Neutrophil (primary cell): ENCODE data around the gene ZBTB42.

Experiments used
- H3K27ac ChIP-seq: fragments of 200-600 bp; sonication (generic); 2 replicates; pipeline ENCODE4 v1.5.1; 2016; ENCODE audit warnings: mild to moderate bottlenecking, moderate library complexity
- H3K27me3 ChIP-seq: fragments of 200-600 bp; sonication (generic); 2 replicates; pipeline ENCODE4 v1.6.0; 2016; ENCODE audit warnings: mild to moderate bottlenecking
- H3K36me3 ChIP-seq: fragments of 200-600 bp; sonication (generic); 2 replicates; pipeline ENCODE4 v1.5.1; 2017
- H3K4me1 ChIP-seq, 2 experiments: fragments of 200-600 bp in 1 of 2; sonication (generic) in 1 of 2; 1 replicate in 1 of 2; 2 replicates in 1 of 2; pipeline versions ENCODE4 v1.5.1 to v1.6.1; 2013 to 2016; ENCODE audit warnings: low read depth in 1 of 2, low read length in 1 of 2, mild to moderate bottlenecking in 1 of 2, moderate library complexity in 1 of 2; ENCODE audit not compliant: control insufficient read depth in 1 of 2, insufficient read depth in 1 of 2
- H3K4me3 ChIP-seq, 2 experiments: fragments of 200-600 bp in 1 of 2; sonication (generic) in 1 of 2; 1 replicate in 1 of 2; 2 replicates in 1 of 2; pipeline ENCODE4 v1.5.1; 2013 to 2016; ENCODE audit warnings: low read depth in 1 of 2, low read length in 1 of 2, mild to moderate bottlenecking in 1 of 2, moderate library complexity in 1 of 2
- H3K9me3 ChIP-seq: fragments of 200-600 bp; sonication (generic); 2 replicates; pipeline ENCODE4 v1.5.1; 2016
- TF ChIP-seq, protein P1 (sequence below): fragments of 200-600 bp; sonication (generic); IDR thresholded peaks from 2 replicates; pipeline ENCODE4 v1.5.1; 2016; ENCODE audit warnings: antibody characterized with exemption

Gene ZBTB42

DNA sequence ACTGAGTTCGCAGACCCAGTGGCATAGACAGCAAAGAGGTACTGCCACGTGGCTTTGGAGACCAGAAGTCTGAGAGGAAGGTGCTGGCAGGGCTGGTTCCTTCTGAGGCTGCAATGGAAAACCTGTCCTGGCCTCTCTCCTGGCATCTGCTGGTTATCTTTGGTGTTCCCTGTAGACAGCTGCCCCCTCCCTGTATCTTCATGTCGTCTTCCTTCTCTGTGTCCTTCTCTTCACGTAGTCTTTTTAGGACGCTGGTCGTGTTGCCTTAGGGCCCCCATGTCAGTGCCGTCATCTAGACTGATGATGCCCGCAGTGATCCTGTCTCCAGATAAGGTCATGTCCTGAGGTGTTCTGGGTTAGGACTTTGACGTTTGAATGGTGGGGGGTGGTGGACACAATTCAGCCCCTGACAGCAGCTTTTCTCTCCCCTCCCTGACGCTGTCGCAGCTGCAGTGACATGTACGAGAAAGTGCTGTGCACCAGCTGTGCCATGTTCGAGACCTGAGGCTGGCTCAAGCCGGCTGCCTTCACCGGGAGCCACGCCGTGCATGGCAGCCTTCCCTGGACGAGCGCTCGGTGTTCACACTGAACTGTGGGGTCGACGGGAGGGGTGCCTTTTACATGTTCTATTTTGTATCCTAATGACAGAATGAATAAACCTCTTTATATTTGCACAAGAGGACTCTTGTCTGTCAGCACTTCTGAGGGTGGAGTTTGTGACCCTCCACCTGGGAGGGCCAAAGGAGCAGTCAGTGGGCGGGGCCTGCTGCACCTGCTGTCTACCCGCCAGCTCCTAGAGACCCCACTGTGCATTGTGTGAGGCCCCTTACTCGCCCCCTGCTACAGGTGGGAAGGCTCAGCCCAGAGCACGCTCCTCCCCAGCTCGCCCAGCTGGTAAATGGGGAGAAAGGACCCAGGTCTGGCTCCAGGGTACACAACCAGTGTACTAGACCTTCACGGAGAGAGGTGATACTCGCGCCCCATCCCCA, 41.6 kb upstream of the ZBTB42 start:
- H3K9me3 ChIP-seq, result no peaks in the 10 kb centered on the region
- TF ChIP-seq, protein P1, sequence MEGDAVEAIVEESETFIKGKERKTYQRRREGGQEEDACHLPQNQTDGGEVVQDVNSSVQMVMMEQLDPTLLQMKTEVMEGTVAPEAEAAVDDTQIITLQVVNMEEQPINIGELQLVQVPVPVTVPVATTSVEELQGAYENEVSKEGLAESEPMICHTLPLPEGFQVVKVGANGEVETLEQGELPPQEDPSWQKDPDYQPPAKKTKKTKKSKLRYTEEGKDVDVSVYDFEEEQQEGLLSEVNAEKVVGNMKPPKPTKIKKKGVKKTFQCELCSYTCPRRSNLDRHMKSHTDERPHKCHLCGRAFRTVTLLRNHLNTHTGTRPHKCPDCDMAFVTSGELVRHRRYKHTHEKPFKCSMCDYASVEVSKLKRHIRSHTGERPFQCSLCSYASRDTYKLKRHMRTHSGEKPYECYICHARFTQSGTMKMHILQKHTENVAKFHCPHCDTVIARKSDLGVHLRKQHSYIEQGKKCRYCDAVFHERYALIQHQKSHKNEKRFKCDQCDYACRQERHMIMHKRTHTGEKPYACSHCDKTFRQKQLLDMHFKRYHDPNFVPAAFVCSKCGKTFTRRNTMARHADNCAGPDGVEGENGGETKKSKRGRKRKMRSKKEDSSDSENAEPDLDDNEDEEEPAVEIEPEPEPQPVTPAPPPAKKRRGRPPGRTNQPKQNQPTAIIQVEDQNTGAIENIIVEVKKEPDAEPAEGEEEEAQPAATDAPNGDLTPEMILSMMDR, result no peak
- H3K27me3 ChIP-seq, result no peaks in the 10 kb centered on the region
- peaks cover 48% of the 10 kb centered on the region for H3K36me3 ChIP-seq
- H3K4me3 ChIP-seq, result no peak overlapping the region
- H3K4me1 ChIP-seq, result peaks cover under 1 to 5% of the 10 kb centered on the region in 2 experiments
- H3K27ac ChIP-seq, result no peak overlapping the region

DNA sequence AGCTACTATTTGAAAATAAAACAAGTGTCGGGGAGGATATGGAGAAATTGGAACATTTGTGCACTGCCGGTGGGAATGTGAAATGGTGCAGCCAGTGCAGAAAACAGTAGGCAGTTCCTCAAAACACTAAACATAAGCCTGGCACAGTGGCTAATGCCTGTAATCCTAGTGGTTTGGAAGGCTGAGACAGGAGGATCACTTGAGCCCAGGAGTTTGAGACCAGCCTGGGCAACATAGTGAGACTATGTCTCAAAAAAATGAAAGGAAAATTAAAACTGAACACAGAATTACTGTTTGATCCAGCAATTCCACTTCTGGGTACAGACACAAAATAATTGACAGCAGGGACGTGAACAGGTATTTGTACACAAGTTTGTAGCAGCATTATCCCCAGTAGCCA, 35.4 kb upstream of the ZBTB42 start:
- H3K4me3 ChIP-seq, result no peak overlapping the region
- H3K27ac ChIP-seq, result no peak overlapping the region
- H3K27me3 ChIP-seq, result no peaks in the 10 kb centered on the region
- no peaks in the 10 kb centered on the region for H3K9me3 ChIP-seq
- H3K4me1 ChIP-seq, result peaks cover 2 to 10% of the 10 kb centered on the region in 2 experiments
- TF ChIP-seq, protein P1, result no peak
- peaks cover 18% of the 10 kb centered on the region for H3K36me3 ChIP-seq

- TF ChIP-seq, protein P1, result no peak
- Histone ChIP-seq H3K4me1 (peaks cover 2 to 10% of the 10 kb centered on the region in 2 experiments), H3K27me3 (no peaks in the 10 kb centered on the region), H3K9me3 (no peaks in the 10 kb centered on the region), H3K36me3 (peaks cover 26% of the 10 kb centered on the region), H3K4me3 (no peak overlapping the region), H3K27ac (no peak overlapping the region)
Measured at GRCh38 chr14:104766256-104766862, 34.5 kb upstream of the ZBTB42 start.

- Histone ChIP-seq H3K4me3 (no peak overlapping the region), H3K27ac (no peak overlapping the region), H3K27me3 (no peaks in the 10 kb centered on the region), H3K9me3 (no peaks in the 10 kb centered on the region), H3K4me1 (peaks cover 2 to 10% of the 10 kb centered on the region in 2 experiments), H3K36me3 (peaks cover 33% of the 10 kb centered on the region)
- TF ChIP-seq, protein P1, result no peak
Measured at GRCh38 chr14:104766863-104767633, 33.9 kb upstream of the ZBTB42 start.

DNA sequence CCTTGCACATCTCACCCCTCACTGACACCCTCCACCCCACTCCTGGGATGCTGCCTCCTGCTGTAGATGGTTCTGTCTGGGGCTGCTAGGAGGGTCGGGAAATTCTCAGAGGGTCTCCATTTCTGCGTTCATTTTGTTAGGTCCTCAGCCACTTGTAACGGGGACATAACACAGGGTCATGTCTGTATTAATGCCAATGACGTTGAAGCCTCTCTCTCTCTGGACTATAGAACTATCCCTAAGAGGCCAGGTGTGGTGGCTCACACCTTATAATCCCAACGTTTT, 33.3 kb upstream of the ZBTB42 start:
- H3K27ac ChIP-seq, result no peak overlapping the region
- peaks cover 38% of the 10 kb centered on the region for H3K36me3 ChIP-seq
- TF ChIP-seq, protein P1, result no peak
- H3K27me3 ChIP-seq, result no peaks in the 10 kb centered on the region
- H3K9me3 ChIP-seq, result no peaks in the 10 kb centered on the region
- peaks cover 2 to 10% of the 10 kb centered on the region in 2 experiments for H3K4me1 ChIP-seq
- H3K4me3 ChIP-seq, result no peak overlapping the region
